Stimulated activated CD8-positive, alpha-beta memory T cell treated with anti-CD3 and anti-CD28 coated beads, Interleukin-7, amount 100 ng/mL, for 24 hours (primary cell): ENCODE data around the gene ARFGEF3.
"Not testable (repeated sequence)": the region's sequence is repeated elsewhere in the genome, so short reads cannot be mapped to it uniquely, and the experiment has no call there.

Experiments
- DNase-seq: peaks from one replicate; pipeline ENCODE4 v3.0.0-alpha.2; 2020; ENCODE audit warnings: low read depth

The ARFGEF3 gene

DNA sequence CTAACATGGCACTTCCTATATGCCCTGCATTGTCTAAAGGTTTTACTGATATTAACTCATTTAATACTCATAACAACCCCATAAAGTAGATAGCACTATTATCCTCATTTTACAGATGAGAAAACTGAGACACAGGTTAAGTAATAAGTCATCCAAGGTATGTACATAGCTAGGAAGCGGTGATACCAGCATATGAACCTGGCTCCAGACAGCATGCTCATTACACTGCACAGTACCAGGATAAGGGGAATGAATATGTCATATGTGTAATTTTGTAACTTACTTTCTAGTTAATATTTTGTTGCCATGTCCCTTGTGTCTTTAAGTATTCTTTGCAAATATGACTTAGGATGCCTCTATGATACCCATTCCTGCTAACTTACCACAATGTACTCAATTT is 109.7 kb downstream of the ARFGEF3 start:
- no peak for DNase-seq

- no peak for DNase-seq
Observed at GRCh38 chr6:138272533-138273315, 111.0 kb downstream of the ARFGEF3 start.

DNA sequence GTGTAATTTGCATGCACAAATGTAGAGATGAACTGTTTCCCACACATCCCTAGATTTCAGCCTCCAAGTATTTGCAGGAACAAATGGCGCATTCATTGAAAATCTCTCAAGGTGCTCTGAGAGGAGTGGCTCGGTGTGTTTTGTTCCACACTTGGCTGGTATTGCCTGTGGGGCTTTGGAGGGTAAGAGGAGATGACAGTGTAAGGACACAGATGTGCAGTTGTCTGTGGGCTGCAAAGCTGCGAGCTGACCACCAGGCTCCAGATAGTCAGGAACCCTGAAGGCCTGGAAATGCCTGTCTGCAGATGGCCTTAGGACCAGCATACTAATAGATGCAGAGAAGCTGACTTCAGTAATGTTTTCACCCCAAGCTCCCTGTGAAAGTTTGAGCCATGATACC is 114.2 kb downstream of the ARFGEF3 start:
- no peak for DNase-seq

DNA sequence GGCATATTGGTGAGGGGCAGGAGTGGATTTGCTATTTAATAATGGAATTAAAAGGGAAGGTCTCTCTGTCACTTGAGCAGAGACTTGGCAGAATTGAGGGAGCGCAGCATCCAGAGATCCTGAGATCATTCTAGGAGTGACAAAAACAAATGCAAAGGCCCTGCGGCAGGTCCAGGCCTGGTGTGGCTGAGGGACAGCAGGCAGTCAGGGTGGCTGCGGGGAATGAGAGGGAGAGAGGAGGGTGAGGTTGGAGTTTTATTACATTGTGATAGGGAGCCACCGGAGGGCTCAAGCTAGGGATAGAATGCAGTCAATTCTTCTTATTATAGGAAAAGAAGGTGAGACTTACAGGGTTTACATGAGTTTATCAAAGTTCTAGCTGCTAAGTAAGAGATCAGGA is 116.1 kb downstream of the ARFGEF3 start:
- DNase-seq = no peak

DNA sequence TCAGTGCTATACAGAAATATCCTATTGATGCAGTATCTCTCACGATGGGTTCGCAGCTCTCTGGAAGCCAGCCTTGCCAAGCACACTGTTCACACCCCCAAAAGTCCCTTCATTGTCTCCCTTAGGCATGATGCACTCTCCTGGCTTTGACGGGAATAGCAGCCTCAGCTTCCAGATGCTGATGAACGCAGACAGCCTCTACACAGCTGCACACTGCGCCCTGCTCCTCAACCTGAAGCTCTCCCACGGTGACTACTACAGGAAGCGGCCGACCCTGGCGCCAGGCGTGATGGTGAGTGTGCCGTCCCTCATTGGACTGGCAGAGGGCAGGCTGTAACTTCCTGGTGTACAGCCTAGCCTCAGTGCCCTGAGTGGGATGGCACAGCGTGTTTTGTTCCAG is 116.6 kb downstream of the ARFGEF3 start:
- no peak for DNase-seq

DNA sequence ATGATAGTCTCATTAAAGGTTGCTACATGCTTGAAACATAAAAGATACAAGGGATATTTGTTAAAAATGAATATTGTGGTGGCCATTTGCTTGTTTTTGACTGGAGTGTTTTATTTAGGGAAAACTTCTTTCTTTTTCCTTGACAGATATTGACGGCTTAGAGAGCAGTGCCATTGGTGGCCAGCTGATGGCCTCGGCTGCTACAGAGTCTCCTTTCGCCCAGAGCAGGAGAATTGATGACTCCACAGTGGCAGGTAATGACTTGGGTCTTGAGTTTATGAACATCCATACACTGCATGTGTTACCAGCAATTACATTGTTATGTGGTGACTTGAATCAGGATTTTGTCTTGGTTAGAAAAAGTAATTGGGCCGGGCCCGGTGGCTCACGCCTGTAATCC is 124.1 kb downstream of the ARFGEF3 start:
- no peak for DNase-seq

GRCh38 chr6:138286698-138287097 is 125.0 kb downstream of the ARFGEF3 start:
- no peak for DNase-seq

DNA sequence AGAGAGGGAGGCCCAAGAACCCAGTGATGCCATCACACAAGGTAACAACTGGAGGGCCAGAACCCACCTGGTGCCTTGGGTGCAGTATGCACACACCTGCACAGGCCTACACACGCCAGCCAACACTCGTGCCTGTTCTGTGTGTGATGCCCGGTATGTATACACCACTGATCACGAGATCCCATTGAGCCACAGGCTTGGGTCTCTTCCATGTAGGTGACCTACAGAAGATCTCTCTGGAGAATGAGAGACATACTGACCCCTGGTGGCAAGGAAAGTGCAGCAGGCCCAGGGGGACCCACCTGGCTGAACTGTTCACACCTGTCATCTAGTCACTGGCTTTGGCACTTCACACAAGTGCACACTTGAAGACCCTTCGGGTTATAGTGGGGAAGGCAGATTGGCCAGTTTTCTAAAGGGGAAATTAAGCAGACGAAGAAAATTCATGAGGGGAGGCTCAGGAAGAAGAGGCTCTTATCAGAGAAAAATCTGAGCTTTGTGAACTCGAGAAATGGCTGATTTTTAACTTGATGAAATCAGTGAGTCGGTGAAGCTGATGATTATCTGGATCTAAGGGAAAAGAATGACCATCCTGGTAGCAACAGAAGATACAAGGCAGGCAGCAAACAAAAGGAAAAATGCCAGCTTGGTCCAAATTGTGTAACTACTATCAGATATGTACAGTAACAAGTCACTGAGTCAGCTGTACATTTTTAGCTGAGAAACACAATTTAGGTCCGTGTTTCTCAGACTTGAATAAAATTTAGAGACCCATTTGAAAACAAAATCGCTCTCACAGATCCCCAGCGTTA is 125.6 kb downstream of the ARFGEF3 start:
- peak; percentile 21 for DNase-seq

GRCh38 chr6:138288428-138289085 is 126.8 kb downstream of the ARFGEF3 start:
- not testable (repeated sequence) for DNase-seq

GRCh38 chr6:138289739-138290138 is 128.0 kb downstream of the ARFGEF3 start:
- no peak for DNase-seq

DNA sequence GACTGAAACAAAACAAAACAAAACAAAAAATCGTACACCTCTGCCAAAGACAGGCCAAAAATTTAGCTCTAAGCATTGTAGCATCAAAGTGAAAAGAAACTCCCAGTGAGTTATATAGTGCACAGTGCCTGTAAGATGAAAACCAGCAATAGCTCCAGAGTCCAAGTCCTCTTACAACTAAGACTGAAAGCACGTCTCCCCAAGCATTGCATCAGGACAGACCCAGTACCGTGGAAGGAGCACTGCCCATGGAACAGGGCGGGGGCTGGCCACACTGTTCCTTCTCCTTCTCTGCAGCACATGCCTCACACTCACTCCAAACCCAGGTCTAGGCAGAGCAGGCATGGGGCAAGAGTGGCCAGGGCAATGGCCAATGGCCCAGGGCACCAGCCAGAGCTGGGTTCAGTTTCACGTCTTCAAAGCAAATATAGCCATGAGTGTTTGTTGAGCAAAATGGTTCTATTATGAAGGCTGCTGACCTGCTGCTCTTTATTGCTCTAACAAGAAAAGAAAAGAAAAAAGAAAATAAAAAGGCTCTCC is 128.8 kb downstream of the ARFGEF3 start:
- DNase-seq = no peak

DNA sequence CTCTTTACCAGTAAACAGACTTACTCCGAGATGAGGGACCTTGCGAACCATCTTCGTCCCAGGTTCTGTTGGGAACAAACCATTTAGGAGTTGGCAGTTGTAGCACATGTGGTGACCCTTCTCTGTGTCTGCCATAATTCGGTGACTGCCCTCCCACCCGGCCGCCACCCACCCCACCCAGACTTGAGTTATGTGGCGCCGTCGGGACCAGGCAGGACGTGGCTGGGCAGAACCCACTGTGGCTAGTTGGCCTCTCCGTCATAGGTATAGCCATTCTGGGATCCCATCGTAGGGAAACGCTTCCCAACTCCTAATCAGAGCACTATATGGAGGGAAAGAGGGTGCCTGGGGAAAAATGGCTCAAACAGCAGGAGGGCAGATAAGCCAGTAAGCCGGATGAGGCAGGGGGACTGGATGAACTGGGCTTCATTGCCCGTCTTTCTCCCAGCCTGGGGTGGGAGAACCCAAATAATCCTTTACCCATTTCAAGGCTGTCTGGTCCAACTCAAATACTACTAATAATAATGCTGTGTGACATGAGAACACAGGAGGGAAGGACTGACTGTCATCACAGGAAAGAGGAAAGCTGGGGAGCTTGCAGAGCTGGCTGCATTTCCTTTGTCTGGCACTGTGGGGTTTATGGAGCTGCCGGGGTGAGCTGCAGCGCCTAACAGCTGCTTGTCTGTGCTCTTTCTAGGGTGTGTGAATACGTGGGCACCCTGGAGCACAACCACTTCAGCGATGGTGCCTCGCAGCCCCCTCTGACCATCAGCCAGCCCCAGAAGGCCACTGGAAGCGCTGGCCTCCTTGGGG is 129.5 kb downstream of the ARFGEF3 start:
- no peak for DNase-seq

DNA sequence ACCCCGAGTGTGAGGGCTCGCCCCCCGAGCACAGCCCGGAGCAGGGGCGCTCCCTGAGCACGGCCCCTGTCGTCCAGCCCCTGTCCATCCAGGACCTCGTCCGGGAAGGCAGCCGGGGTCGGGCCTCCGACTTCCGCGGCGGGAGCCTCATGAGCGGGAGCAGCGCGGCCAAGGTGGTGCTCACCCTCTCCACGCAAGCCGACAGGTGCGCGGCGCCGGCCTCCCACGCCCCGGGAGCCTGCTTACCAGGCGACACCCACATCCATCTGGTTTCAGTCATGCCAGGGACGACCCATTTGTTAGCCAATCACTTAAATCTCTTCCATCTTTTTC is 130.1 kb downstream of the ARFGEF3 start:
- DNase-seq = no peak

DNA sequence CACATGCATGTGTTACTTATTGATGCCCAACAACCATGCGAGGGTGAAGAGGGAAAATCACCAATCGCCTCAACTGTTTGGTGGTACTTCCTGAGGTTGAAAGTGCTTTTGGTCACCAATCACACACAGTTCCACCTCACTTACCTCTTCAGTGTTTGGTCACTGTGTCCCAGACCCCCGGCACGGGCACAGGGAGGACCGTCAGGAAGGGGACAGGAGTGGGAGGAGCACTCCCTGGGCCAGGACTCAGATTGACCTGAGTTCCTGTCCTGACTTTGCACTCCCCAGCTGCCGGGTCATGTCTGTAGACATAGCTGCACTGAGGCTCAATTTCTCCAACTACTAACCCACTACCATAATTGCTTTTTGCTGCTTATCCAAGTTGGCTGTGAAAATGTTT is 130.7 kb downstream of the ARFGEF3 start:
- DNase-seq = no peak

- no peak for DNase-seq
Observed at GRCh38 chr6:138293428-138294395, 132.0 kb downstream of the ARFGEF3 start.

GRCh38 chr6:138296381-138296780 is 134.6 kb downstream of the ARFGEF3 start:
- DNase-seq = no peak

- no peak for DNase-seq
Observed at GRCh38 chr6:138296786-138297185, 135.0 kb downstream of the ARFGEF3 start.

DNA sequence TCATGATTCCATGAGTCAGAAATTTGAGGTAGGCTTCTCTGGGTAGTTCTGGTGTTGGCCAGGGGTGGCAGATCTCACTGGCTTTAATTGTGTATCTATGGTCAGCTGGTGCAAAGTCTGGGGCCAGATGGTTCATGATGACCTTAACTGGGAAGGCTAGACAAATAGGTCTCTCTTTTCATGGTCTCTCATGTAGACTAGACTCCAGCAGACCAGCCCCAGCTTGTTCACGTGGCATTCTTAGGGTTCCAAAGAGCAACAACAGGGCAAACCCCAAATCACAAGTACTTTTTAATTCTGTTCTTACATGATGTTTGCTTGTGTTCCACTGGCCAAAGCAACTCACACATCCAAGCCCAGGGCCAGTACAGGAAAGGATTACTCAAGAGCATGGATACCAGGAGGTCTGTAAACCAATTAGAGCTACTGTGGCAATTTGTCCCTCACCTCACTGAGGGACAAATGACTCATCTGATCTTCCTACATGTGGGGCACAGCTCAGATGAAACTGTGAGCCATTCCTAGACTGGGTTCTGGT is 136.1 kb downstream of the ARFGEF3 start:
- DNase-seq = no peak

DNA sequence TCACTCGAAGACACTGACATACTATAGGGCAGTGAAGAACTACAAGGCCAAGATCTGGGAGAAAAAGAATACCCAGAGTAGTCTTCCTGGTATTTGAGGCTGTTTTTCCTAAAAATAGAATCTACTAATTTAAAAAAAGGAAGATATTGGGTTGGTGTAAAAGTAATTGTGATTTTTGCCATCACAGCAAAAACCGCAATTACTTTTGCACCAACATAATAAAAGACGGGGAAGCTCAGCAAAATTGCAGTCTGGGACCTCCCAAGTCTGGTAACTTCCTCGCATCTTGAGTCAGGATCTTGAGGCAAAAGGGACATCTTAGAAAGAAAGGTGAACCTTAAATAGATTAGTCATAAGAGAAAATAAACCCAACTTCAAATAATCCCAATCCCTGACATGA is 138.7 kb downstream of the ARFGEF3 start:
- DNase-seq = no peak

DNA sequence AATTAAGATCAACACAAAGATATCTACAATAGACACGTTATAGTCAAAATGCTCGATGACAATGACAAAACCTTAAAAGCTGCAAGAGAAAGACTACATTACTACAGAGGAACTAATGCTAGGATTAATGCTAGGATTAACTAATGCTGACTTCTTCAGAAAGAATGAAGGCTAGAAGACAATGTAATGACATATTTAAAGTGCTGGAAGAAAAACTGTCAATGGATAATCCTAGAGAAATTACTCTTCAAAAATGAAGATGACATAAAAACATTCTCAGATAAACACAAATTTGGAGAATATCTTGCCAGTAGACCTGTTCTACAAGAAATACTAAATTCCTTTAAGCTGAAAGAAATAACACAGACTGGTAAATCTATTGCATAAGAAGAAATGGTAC is 140.8 kb downstream of the ARFGEF3 start:
- DNase-seq = no peak
